ENCODE results near the gene ANO1.

Gene ANO1

GRCh38 chr11:70134490-70134889 lies 56.4 kb downstream of the ANO1 start:
- H3K4me1 ChIP-seq = no peaks in the 10 kb centered on the region
- no peak overlapping the region for H2AFZ ChIP-seq
- no peaks in the 10 kb centered on the region for H3K9me3 ChIP-seq (ENCODE audit: control insufficient read depth, low read length)
- no peak overlapping the region for H3K27ac ChIP-seq
- H3K27me3 ChIP-seq (ENCODE audit: control insufficient read depth, insufficient read depth, low read length) = no peaks in the 10 kb centered on the region
- no peak overlapping the region for H3K4me3 ChIP-seq (ENCODE audit: low read depth, low read length)
- no peaks in the 10 kb centered on the region for H3K36me3 ChIP-seq (ENCODE audit: control insufficient read depth, insufficient read depth, low read length)
- no peak for TF ChIP-seq CTCF (IDR thresholded peaks at IDR 0.05)
- no peak overlapping the region for H3K4me2 ChIP-seq (ENCODE audit: low read length)
- no peak overlapping the region for H3K9ac ChIP-seq
- no peaks in the 10 kb centered on the region for H3K79me2 ChIP-seq

- H3K27ac ChIP-seq = no peak overlapping the region
- no peak overlapping the region for H2AFZ ChIP-seq
- H3K4me1 ChIP-seq = no peaks in the 10 kb centered on the region
- no peaks in the 10 kb centered on the region for H3K27me3 ChIP-seq (ENCODE audit: control insufficient read depth, insufficient read depth, low read length)
- no peaks in the 10 kb centered on the region for H3K9me3 ChIP-seq (ENCODE audit: control insufficient read depth, low read length)
- H3K9ac ChIP-seq = no peak overlapping the region
- H3K4me2 ChIP-seq (ENCODE audit: low read length) = no peak overlapping the region
- no peaks in the 10 kb centered on the region for H3K79me2 ChIP-seq
- H3K4me3 ChIP-seq (ENCODE audit: low read depth, low read length) = no peak overlapping the region
- TF ChIP-seq CTCF (IDR thresholded peaks at IDR 0.05) = no peak
- no peaks in the 10 kb centered on the region for H3K36me3 ChIP-seq (ENCODE audit: control insufficient read depth, insufficient read depth, low read length)
Observed at GRCh38 chr11:70135142-70135541, 57.0 kb downstream of the ANO1 start.

- Histone ChIP-seq H3K4me2 (ENCODE audit: low read length) (no peak overlapping the region), H3K4me3 (ENCODE audit: low read depth, low read length) (no peak overlapping the region), H2AFZ (no peak overlapping the region), H3K4me1 (no peaks in the 10 kb centered on the region), H3K9me3 (ENCODE audit: control insufficient read depth, low read length) (no peaks in the 10 kb centered on the region), H3K27ac (no peak overlapping the region), H3K36me3 (ENCODE audit: control insufficient read depth, insufficient read depth, low read length) (no peaks in the 10 kb centered on the region), H3K9ac (no peak overlapping the region), H3K79me2 (no peaks in the 10 kb centered on the region), H3K27me3 (ENCODE audit: control insufficient read depth, insufficient read depth, low read length) (no peaks in the 10 kb centered on the region)
- TF ChIP-seq CTCF (IDR thresholded peaks at IDR 0.05) = no peak
Observed at GRCh38 chr11:70135625-70136059, 57.5 kb downstream of the ANO1 start.

GRCh38 chr11:70137383-70137782 lies 59.3 kb downstream of the ANO1 start:
- no peak overlapping the region for H2AFZ ChIP-seq
- H3K9ac ChIP-seq = no peak overlapping the region
- TF ChIP-seq CTCF (IDR thresholded peaks at IDR 0.05) = no peak

GRCh38 chr11:70138403-70138802 lies 60.3 kb downstream of the ANO1 start:
- no peaks in the 10 kb centered on the region for H3K4me1 ChIP-seq
- H3K36me3 ChIP-seq (ENCODE audit: control insufficient read depth, insufficient read depth, low read length) = no peaks in the 10 kb centered on the region
- no peaks in the 10 kb centered on the region for H3K9me3 ChIP-seq (ENCODE audit: control insufficient read depth, low read length)
- no peak for TF ChIP-seq CTCF (IDR thresholded peaks at IDR 0.05)
- no peak overlapping the region for H3K27ac ChIP-seq
- no peak overlapping the region for H3K4me2 ChIP-seq (ENCODE audit: low read length)
- no peaks in the 10 kb centered on the region for H3K27me3 ChIP-seq (ENCODE audit: control insufficient read depth, insufficient read depth, low read length)
- H3K9ac ChIP-seq = no peak overlapping the region
- no peaks in the 10 kb centered on the region for H3K79me2 ChIP-seq
- H3K4me3 ChIP-seq (ENCODE audit: low read depth, low read length) = no peak overlapping the region
- H2AFZ ChIP-seq = no peak overlapping the region

More at GRCh38 chr11:70137383-70137782, 59.3 kb downstream of the ANO1 start:
- Histone ChIP-seq H3K4me2 (ENCODE audit: low read length) (no peak overlapping the region), H3K4me1 (no peaks in the 10 kb centered on the region), H3K27ac (no peak overlapping the region), H3K4me3 (ENCODE audit: low read depth, low read length) (no peak overlapping the region), H3K79me2 (no peaks in the 10 kb centered on the region), H3K36me3 (ENCODE audit: control insufficient read depth, insufficient read depth, low read length) (no peaks in the 10 kb centered on the region), H3K27me3 (ENCODE audit: control insufficient read depth, insufficient read depth, low read length) (no peaks in the 10 kb centered on the region), H3K9me3 (ENCODE audit: control insufficient read depth, low read length) (no peaks in the 10 kb centered on the region)

Data from parathyroid adenoma (tissue), 2 donors.